GM10248 (cell line): ENCODE measurements around the gene FAM184B.

Source experiments
- CTCF ChIA-PET: fragments of 300-600 bp; sonication (Branson Sonifier 250); formaldehyde crosslinking; extraction: SDS; loops from one replicate; lab custom pipeline; 2021; ENCODE audit warnings: antibody characterized with exemption; lab: Yijun Ruan, JAX
- POLR2A ChIA-PET: fragments of 350-650 bp; sonication (Branson Sonifier 250); formaldehyde crosslinking; extraction: SDS; loops from one replicate; lab custom pipeline; 2020; ENCODE audit warnings: antibody characterized with exemption; lab: Yijun Ruan, JAX
- DNase-seq: peaks from one replicate; pipeline ENCODE4 v3.0.0; 2012; ENCODE audit errors: extremely low spot score
- TF ChIP-seq, protein P1 (sequence below): IDR thresholded peaks from 2 replicates; pipeline ENCODE4 v1.5.1; 2012; ENCODE audit warnings: mild to moderate bottlenecking, low read depth; ENCODE audit errors: extremely low read depth, missing control alignments, control extremely low read depth

FAM184B gene

GRCh38 chr4:17780501-17781299 is 721 bp downstream of the FAM184B start:
- no peak for DNase-seq
- TF ChIP-seq, protein P1, sequence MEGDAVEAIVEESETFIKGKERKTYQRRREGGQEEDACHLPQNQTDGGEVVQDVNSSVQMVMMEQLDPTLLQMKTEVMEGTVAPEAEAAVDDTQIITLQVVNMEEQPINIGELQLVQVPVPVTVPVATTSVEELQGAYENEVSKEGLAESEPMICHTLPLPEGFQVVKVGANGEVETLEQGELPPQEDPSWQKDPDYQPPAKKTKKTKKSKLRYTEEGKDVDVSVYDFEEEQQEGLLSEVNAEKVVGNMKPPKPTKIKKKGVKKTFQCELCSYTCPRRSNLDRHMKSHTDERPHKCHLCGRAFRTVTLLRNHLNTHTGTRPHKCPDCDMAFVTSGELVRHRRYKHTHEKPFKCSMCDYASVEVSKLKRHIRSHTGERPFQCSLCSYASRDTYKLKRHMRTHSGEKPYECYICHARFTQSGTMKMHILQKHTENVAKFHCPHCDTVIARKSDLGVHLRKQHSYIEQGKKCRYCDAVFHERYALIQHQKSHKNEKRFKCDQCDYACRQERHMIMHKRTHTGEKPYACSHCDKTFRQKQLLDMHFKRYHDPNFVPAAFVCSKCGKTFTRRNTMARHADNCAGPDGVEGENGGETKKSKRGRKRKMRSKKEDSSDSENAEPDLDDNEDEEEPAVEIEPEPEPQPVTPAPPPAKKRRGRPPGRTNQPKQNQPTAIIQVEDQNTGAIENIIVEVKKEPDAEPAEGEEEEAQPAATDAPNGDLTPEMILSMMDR: no peak
- ChIA-PET CTCF (interaction anchor here (0.7 to 2.0 kb wide), 2 partner anchors 17 to 232 kb away, joined by 3 to 7 read pairs; no protein-coding TSS in a partner anchor), POLR2A (no interaction called here)

- TF ChIP-seq, protein P1: no peak
- CTCF ChIA-PET: interaction anchor here (1.0 kb wide), 1 partner anchor 15 kb away, joined by 3 read pairs; no protein-coding TSS in a partner anchor
- DNase-seq: no peak
- POLR2A ChIA-PET: no interaction called here
These were observed 3.0 kb downstream of the FAM184B start for GRCh38 chr4:17778431-17778830.

DNA sequence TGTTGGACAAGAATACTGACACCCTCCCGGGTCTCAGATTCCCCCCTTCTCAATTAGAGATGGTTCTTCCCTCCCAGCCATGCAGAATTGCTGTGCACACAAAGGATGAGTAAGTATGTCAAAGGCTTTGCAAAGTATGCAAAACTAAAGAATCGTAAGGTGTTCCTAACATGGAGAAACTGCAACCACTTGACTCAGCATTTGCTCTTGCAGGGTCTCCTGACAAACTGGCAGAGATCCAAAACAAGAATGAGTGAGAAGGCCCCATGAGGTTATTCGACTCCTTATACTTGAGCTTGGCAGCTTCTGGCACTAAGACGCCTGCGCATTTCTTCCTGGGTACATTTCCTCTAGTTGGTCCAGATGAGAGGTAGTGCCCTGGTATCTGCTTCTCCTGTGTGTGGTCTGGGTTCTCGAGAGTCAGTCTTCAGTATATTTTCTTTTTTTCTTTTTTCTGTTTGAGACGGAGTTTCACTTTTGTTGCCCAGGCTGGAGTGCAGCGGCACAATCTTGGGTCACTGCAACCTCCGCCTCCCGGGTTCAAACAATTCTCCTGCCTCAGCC is 8.2 kb downstream of the FAM184B start:
- TF ChIP-seq, protein P1: no peak
- CTCF ChIA-PET: interaction anchor here (3.2 kb wide), 1 partner anchor 10 kb away, joined by 12 read pairs; no protein-coding TSS in a partner anchor
- POLR2A ChIA-PET: no interaction called here
- DNase-seq: no peak

- ChIA-PET POLR2A (no interaction called here), CTCF (interaction anchor here (3.2 kb wide), 1 partner anchor 8 kb away, joined by 12 read pairs; no protein-coding TSS in a partner anchor)
- TF ChIP-seq, protein P1: no peak
- no peak for DNase-seq
These were observed 10.0 kb downstream of the FAM184B start for GRCh38 chr4:17771284-17771908.

DNA sequence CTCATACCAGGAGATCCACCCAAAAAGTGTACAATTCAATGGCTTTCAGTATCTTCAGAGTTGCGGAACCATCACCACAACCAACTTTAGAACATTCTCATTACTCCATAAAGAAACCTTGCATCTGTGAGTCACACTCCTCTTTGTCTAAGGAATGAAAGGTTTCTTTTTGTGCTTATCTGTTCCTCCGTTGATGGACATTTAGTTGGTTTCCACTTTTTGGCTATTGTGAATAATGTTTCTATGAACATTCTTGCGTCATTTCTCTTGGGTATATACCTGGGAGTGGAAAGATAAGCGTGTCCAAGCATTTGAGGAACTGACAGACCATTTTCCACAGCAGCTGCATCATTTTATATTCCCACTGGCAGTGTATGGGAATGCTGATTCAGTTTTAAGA is 10.6 kb downstream of the FAM184B start:
- TF ChIP-seq, protein P1: no peak
- POLR2A ChIA-PET: no interaction called here
- DNase-seq: no peak
- CTCF ChIA-PET: interaction anchor here (3.2 kb wide), 1 partner anchor 8 kb away, joined by 12 read pairs; no protein-coding TSS in a partner anchor

DNA sequence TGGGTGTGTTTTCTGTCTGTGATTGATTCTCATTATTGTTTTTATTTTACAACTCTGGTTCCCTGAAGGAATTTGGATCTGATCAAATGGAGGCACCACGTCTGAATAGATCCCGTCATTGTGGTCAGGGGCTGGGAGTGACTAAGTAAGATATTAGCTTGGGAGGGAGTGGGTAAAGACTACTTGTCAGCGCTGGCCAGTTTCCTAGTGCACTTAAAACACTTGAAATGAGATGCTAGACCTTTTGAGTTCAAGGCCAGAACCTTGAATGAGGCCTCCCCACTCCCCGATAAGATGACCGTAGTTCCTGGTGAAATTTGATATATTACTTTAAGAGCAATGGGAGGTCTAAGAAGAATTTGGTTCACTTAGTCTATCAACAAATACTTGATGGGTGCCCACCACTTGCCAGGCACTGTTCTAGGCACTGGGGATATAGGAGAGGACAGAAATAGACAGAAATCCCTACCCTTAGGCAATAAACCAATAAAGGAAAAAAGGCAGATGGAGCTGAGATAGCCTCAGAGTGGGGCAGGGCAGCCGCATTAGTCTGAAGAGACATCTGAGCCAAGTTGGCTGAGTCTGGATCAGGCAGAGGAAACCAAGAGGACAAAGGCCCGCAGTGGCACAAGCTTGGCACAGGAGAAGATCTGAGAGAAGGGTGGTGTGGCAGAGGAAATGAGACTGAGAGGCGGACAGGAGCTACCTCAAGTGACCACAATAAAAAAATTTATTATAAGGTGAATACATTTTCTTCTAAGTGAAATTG is 11.8 kb downstream of the FAM184B start:
- TF ChIP-seq, protein P1: no peak
- no peak for DNase-seq
- POLR2A ChIA-PET: no interaction called here
- CTCF ChIA-PET: no interaction called here
